ENCODE measurements around the gene C1QL3.

C1QL3 gene

GRCh38 chr10:16493884-16494536 lies 27.7 kb downstream of the C1QL3 start:
- DNase-seq (ENCODE audit: low read depth), result no peak

- no peak for DNase-seq (ENCODE audit: low read depth)
These were observed 29.7 kb downstream of the C1QL3 start for GRCh38 chr10:16491933-16492332.

- no peak for DNase-seq (ENCODE audit: low read depth)
These were observed 31.2 kb downstream of the C1QL3 start for GRCh38 chr10:16490511-16490910.

GRCh38 chr10:16483241-16483917 lies 38.3 kb downstream of the C1QL3 start:
- DNase-seq (ENCODE audit: low read depth), result no peak

GRCh38 chr10:16481052-16481728 lies 40.5 kb downstream of the C1QL3 start:
- DNase-seq (ENCODE audit: low read depth), result no peak

GRCh38 chr10:16478801-16479200 lies 42.9 kb downstream of the C1QL3 start:
- no peak for DNase-seq (ENCODE audit: low read depth)

- DNase-seq (ENCODE audit: low read depth), result no peak
These were observed 43.9 kb downstream of the C1QL3 start for GRCh38 chr10:16477757-16478156.

- DNase-seq (ENCODE audit: low read depth), result no peak
These were observed 48.9 kb downstream of the C1QL3 start for GRCh38 chr10:16472828-16473227.

- DNase-seq (ENCODE audit: low read depth), result peak; percentile 2
These were observed 50.9 kb downstream of the C1QL3 start for GRCh38 chr10:16470747-16471146.

- DNase-seq (ENCODE audit: low read depth), result no peak
These were observed 55.7 kb downstream of the C1QL3 start for GRCh38 chr10:16466001-16466400.

All from stimulated activated CD8-positive, alpha-beta memory T cell treated with anti-CD3 and anti-CD28 coated beads, Interleukin-15, amount 100 ng/mL, for 1 hour (primary cell).